ENCODE results near the gene SLC22A16. TPM values are rescaled to one million over a fixed set of nuclear protein-coding genes. Genes with fewer than 3 reads are reported as not detected.

SLC22A16 gene
- total and polyA plus RNA-seq, 2 donors (not counting 1 experiment from before 2014, with no cell fraction given), result not detected

DNA sequence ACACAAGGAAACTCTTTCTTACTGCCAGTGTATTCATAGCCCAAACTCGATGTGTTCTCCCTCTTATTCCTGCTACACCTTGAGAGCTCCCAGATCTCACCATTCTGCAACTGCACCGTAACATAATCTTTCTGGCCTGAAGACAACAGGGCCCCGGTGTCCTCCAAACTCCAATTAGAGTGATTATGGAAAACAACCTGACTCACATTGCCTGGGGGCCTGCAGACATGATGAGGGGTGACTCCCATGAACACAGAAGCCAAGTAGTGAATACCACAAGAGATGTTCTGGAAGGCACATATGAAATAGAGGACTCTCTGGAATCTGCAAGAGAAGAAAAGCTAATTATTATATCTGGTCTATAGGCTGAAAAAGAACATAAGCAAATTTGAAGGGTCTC, 19.7 kb downstream of the SLC22A16 start:
- H3K27ac Mint-ChIP-seq, result no peak overlapping the region

GRCh38 chr6:110449541-110449895, 26.9 kb downstream of the SLC22A16 start:
- Mint-ChIP-seq H3K27me3 (peaks cover 12% of the 10 kb centered on the region), H3K4me1 (no peaks in the 10 kb centered on the region), H3K4me3 (no peak overlapping the region), H3K27ac (no peak overlapping the region), H3K9me3 (ENCODE audit: insufficient read depth) (no peaks in the 10 kb centered on the region)
- Histone ChIP-seq H2AFZ (ENCODE audit: insufficient read depth, low read depth, low read length, poor library complexity, severe bottlenecking) (no peak overlapping the region), H3K4me1 (ENCODE audit: control insufficient read depth in 2 of 2, insufficient read depth in 2 of 2, low read length in 2 of 2) (peaks cover 5 to 9% of the 10 kb centered on the region in 2 donors), H3K79me2 (ENCODE audit: control insufficient read depth, insufficient read depth, low read length) (no peaks in the 10 kb centered on the region), H3K4me2 (replicated peaks; ENCODE audit: low read depth, low read length, poor library complexity, severe bottlenecking) (no peak overlapping the region), H3K9me3 (ENCODE audit: control extremely low read depth in 1 of 3, control insufficient read depth in 2 of 3, insufficient read depth in 1 of 3, low read length in 2 of 3) (no peaks in the 10 kb centered on the region), H3K27me3 (replicated peaks in 1 of 4; ENCODE audit: control extremely low read depth in 1 of 4, control insufficient read depth in 3 of 4, insufficient read depth in 4 of 4, low read length in 3 of 4) (peaks cover 0 to 3% (median 0%) of the 10 kb centered on the region in 4 experiments), H3K4me3 (ENCODE audit: control extremely low read depth in 1 of 5, extremely low read depth in 1 of 5, insufficient read depth in 1 of 5, low read depth in 2 of 5, low read length in 4 of 5) (no peak overlapping the region), H4K20me1 (ENCODE audit: control insufficient read depth, insufficient read depth, low read length, poor library complexity, severe bottlenecking) (no peaks in the 10 kb centered on the region), H3K9ac (ENCODE audit: low read length) (no peak overlapping the region), H3K36me3 (replicated peaks in 1 of 2; ENCODE audit: control extremely low read depth in 1 of 2, control insufficient read depth in 1 of 2, extremely low read depth in 1 of 2, insufficient read depth in 2 of 2, low read length in 1 of 2) (no peaks in the 10 kb centered on the region), H3K27ac (ENCODE audit: low read length in 2 of 2) (no peak overlapping the region)
- ChIA-PET CTCF (no interaction called here), POLR2A (no interaction called here)
- WGBS (ENCODE audit: insufficient coverage), result 100% methylated on average over 3 of the region's 4 CpGs
- DNase-seq (no peak), ATAC-seq (ENCODE audit: low read depth) (no peak)
- intact Hi-C loops (cut with micrococcal nuclease), result no loop called here
- TF ChIP-seq, protein P1, sequence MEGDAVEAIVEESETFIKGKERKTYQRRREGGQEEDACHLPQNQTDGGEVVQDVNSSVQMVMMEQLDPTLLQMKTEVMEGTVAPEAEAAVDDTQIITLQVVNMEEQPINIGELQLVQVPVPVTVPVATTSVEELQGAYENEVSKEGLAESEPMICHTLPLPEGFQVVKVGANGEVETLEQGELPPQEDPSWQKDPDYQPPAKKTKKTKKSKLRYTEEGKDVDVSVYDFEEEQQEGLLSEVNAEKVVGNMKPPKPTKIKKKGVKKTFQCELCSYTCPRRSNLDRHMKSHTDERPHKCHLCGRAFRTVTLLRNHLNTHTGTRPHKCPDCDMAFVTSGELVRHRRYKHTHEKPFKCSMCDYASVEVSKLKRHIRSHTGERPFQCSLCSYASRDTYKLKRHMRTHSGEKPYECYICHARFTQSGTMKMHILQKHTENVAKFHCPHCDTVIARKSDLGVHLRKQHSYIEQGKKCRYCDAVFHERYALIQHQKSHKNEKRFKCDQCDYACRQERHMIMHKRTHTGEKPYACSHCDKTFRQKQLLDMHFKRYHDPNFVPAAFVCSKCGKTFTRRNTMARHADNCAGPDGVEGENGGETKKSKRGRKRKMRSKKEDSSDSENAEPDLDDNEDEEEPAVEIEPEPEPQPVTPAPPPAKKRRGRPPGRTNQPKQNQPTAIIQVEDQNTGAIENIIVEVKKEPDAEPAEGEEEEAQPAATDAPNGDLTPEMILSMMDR (IDR thresholded peaks at IDR 0.05), result no peak
- no peak for TF ChIP-seq EZH2 (IDR thresholded peaks at IDR 0.05; ENCODE audit: borderline replicate concordance, insufficient read depth, low read depth, low read length, poor library complexity, severe bottlenecking)

More for the DNA sequence above, 19.7 kb downstream of the SLC22A16 start:
- CTCF ChIA-PET, result no interaction called here
- WGBS (ENCODE audit: insufficient coverage), result 94% methylated on average over 3 of the region's 3 CpGs
- Mint-ChIP-seq H3K4me1 (no peaks in the 10 kb centered on the region), H3K27me3 (peaks cover 19% of the 10 kb centered on the region), H3K4me3 (no peak overlapping the region), H3K9me3 (ENCODE audit: insufficient read depth) (no peaks in the 10 kb centered on the region)
- no peak overlapping the region for H3K4me3 ChIP-seq (ENCODE audit: control extremely low read depth in 1 of 5, extremely low read depth in 1 of 5, insufficient read depth in 1 of 5, low read depth in 2 of 5, low read length in 4 of 5)
- no peaks in the 10 kb centered on the region for H3K36me3 ChIP-seq (replicated peaks in 1 of 2; ENCODE audit: control extremely low read depth in 1 of 2, control insufficient read depth in 1 of 2, extremely low read depth in 1 of 2, insufficient read depth in 2 of 2, low read length in 1 of 2)
- H3K4me2 ChIP-seq (replicated peaks; ENCODE audit: low read depth, low read length, poor library complexity, severe bottlenecking), result no peak overlapping the region
- H4K20me1 ChIP-seq (ENCODE audit: control insufficient read depth, insufficient read depth, low read length, poor library complexity, severe bottlenecking), result no peaks in the 10 kb centered on the region
- no peaks in the 10 kb centered on the region for H3K4me1 ChIP-seq (ENCODE audit: control insufficient read depth in 2 of 2, insufficient read depth in 2 of 2, low read length in 2 of 2)
- H3K9ac ChIP-seq (ENCODE audit: low read length), result no peak overlapping the region
- DNase-seq, result no peak
- no peak for TF ChIP-seq EZH2 (IDR thresholded peaks at IDR 0.05; ENCODE audit: borderline replicate concordance, insufficient read depth, low read depth, low read length, poor library complexity, severe bottlenecking)
- TF ChIP-seq, protein P1 (IDR thresholded peaks at IDR 0.05), result no peak
- H3K9me3 ChIP-seq (ENCODE audit: control extremely low read depth in 1 of 3, control insufficient read depth in 2 of 3, insufficient read depth in 1 of 3, low read length in 2 of 3), result peaks cover 0 to 12% (median 11%) of the 10 kb centered on the region in 3 donors
- intact Hi-C loops (cut with micrococcal nuclease), result no loop called here
- no peak overlapping the region for H3K27ac ChIP-seq (ENCODE audit: low read length in 2 of 2)
- H3K79me2 ChIP-seq (ENCODE audit: control insufficient read depth, insufficient read depth, low read length), result no peaks in the 10 kb centered on the region
- ATAC-seq (ENCODE audit: low read depth), result no peak
- no peak overlapping the region for H2AFZ ChIP-seq (ENCODE audit: insufficient read depth, low read depth, low read length, poor library complexity, severe bottlenecking)
- POLR2A ChIA-PET, result no interaction called here
- no peaks in the 10 kb centered on the region for H3K27me3 ChIP-seq (replicated peaks in 1 of 4; ENCODE audit: control extremely low read depth in 1 of 4, control insufficient read depth in 3 of 4, insufficient read depth in 4 of 4, low read length in 3 of 4)

Measured in B cell (primary cell).